Daoy (cell line): ENCODE results near the gene LUZP4. TPM values are rescaled to one million over a fixed set of nuclear protein-coding genes. Genes with fewer than 3 reads are reported as not detected.
"Not testable (repeated sequence)": the region's sequence is repeated elsewhere in the genome, so short reads cannot be mapped to it uniquely, and the experiment has no call there.

Source experiments
- DNase-seq: peaks from one replicate; pipeline ENCODE4 v3.0.0-alpha.2; 2015; ENCODE audit warnings: low read depth
- total RNA-seq: library from RNA; depleted of rRNA; stranded (reverse); fragments of >200 nt; shearing (Covaris generic); gene quantifications from 2 replicates; pipeline ENCODE4 v1.2.3, GENCODE V29; 2014; rRNA removed

Gene LUZP4
- total RNA-seq, 1 experiment from 2014 or later: not detected

DNA sequence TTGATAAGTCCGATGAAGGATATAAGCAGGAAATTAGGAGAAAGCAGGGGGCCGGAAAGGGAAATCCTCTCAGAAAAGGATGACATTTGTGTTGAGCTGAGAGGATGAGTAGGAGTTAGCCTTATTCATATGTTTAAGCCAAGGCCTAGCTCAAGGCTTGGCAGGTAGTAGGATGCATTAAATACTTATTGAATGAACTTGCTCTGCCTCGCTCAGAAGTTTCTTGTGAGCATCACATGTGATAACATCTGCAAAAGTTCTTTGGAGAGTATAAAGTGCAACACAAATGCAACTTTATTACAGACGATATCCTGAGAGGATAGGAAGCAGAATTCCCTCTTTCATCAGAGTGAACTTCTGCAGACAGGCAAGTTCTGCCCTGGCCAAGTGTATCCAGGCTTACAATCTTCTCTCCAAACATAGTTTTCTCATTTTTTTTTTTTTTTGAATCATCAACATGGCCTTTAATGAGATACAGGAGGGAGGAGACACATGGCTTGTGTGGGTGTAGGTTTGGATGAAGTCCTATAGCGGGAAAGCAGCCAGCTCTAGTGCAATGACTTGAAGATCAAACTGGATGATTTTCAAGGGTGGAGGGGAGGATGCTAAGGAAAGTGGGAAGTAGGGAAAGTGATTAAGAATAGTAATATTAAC, 48.1 kb downstream of the LUZP4 start:
- no peak for DNase-seq

DNA sequence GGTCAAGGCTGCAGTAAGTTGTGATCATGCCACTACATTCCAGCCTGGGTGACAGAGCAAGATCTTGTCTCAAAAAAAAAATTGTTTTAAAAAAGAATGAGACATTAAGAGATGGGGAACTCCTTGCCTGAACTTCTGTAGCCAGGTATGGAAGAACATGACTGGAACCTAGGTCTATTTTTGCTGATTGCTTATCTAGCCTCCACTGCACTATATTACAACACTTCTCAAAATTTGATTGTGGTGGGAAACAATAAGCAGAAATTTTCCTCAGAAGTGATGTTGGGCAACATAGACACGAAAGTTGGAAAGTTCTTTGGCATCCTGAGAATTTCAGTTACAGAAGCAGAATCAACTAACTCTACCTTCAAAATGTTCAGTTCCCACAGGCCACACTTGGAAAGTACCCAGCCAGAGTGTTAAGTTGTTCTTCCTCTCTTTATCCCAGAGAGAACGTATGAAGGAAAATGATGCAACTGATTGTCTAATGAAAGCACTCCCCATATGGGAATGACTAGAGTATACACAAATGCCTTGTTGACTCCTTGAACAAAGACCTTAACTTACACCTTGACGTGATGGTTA, 50.0 kb downstream of the LUZP4 start:
- no peak for DNase-seq

DNA sequence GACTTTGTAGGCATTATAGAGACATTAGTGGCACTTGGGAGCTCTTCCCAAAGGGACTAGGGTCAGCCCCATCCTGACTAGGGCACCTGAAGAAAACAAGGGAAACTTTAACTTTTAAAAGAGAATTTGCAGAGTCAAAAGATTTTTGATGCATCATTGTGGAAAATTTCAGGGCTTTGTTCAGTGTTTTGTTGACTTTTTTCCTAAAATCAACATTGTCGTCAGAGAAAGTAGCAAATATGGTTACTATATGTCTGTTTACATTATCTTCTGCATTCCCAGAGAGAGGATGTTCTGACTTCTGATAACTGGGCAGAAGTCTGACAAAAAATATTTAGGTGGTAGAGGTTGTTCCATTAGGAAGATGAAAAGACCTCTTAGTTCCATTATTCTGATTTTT, 51.9 kb downstream of the LUZP4 start:
- no peak for DNase-seq

DNA sequence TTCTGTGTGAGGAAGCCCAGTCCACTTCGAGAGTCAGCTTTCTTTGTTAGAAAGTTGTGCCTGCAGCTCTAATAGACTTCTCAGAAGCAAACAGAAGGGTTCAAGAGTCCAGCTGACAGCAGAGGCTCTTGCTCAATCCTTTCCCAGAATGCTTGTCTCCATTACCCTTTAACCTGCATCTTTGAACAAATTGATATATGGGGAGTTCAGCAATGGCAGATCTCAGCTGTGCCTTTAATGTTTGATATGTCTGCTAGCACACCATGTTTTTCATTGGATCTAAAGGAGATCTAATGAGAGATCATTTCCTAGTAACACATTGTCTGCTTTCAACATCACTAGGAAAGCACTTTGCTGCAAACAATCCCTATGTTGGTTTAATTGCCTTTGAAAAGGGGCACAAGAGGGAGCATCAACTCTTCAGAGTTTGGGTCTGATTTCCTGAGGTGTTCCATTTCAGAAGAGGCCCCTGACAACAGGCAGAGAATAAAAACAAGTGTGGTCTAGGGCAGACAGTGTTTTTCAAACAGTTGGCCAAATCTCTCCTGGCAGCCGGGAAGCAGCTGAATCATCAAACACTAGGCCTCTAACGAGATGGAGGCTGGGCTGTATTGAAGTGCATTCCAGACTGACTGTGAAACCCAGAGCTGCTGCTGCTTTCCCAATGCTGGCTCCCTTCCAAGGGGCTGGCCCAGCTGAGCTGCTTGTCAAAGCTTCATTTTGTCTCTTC, 55.5 kb downstream of the LUZP4 start:
- peak; percentile 91 for DNase-seq

DNA sequence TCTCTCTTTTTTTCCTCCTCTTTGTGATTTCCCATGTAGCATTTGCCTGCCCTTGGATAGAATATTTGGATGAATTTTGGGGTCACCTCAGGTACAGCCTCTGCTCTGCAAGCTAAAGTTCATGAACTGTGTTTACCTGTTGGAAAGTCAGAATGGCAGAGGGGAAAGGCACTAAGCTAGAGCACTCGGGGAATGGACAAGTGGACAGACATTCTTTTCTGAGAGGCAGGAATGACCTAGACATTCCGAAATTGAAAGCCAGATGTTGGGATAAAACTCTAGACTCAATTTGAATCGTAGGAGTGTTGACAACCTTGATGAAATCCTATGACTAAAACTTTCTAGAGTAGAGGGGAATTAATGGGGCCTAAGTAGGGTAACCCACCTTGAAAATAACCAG, 56.1 kb downstream of the LUZP4 start:
- DNase-seq: no peak

DNA sequence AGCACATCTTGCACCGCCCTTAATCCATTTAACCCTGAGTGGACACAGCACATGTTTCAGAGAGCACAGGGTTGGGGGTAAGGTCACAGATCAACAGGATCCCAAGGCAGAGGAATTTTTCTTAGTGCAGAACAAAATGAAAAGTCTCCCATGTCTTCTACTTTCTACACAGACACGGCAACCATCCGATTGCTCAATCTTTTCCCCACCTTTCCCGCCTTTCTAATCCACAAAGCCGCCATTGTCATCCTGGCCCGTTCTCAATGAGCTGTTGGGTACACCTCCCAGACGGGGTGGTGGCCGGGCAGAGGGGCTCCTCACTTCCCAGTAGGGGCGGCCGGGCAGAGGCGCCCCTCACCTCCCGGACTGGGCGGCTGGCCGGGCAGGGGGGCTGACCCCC, 57.2 kb downstream of the LUZP4 start:
- not testable (repeated sequence) for DNase-seq

- no peak for DNase-seq
Measured at GRCh38 chrX:115348446-115349225, 59.1 kb downstream of the LUZP4 start.

DNA sequence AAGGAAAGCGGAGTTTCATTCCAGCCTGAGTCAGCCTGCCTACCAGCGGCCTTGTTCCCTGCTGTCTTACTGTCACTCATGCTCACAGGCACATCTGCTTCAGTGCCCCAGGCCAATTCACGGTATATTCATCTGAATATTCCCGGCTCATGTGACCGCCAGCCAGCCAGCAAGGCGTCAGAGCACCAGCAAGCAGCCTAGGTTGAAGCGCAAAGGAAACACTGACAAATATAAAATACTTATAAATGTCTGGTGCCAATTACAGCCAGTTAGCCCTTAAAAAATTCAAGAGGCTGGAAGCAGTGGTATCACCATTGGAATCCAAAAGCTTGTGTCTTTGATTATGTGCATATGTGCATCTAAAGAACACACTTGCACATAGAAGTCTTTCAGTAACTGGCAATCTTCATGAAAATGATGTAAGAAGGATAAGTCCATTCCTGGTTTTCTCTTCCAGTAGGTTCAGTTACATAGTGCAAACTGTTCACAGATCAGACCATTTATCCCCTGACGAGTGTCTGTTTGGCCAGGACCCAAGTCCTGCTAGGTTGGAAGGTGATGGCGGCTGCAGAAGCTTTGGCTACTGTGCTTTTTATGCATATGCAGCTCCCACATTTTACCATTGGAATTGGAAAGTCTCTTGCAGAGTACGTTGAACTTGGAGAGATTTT, 61.3 kb downstream of the LUZP4 start:
- DNase-seq: no peak

GRCh38 chrX:115356369-115356768, 66.9 kb downstream of the LUZP4 start:
- no peak for DNase-seq

Other genes with a start within 250 kb of the LUZP4 start
- gene RBMXL3, start 100.3 kb upstream of the LUZP4 start, total RNA-seq: not detected in 2 replicates
- 1.3 and 2.8 TPM in 2 replicates for gene LRCH2, start 55.6 kb upstream of the LUZP4 start, total RNA-seq